DOHH2 (cell line): ENCODE data around the gene GALK2.
A peak's percentile ranks its signal among the peaks of the same experiment; 100 is the strongest.

Experiments
- H3F3A ChIP-seq: fragments of 200-600 bp; sonication (generic), shearing (Covaris generic); 2 replicates; pipeline ENCODE4 v1.6.0; 2016; ENCODE audit warnings: antibody characterized with exemption, mild to moderate bottlenecking; ENCODE audit not compliant: control insufficient read depth, insufficient read depth
- H3K27ac ChIP-seq: fragments of 200-600 bp; sonication (generic); 2 replicates; pipeline ENCODE4 v1.5.1; 2014; ENCODE audit warnings: low read depth, mild to moderate bottlenecking, low read length, moderate library complexity
- H3K27me3 ChIP-seq: fragments of 200-600 bp; sonication (generic); 2 replicates; pipeline ENCODE4 v1.6.1; 2014; ENCODE audit warnings: mild to moderate bottlenecking, low read length, mixed read lengths; ENCODE audit not compliant: control insufficient read depth
- H3K36me3 ChIP-seq: fragments of 200-600 bp; sonication (generic); 2 replicates; pipeline ENCODE4 v1.6.1; 2014; ENCODE audit warnings: mild to moderate bottlenecking, low read length, moderate library complexity, mixed read lengths; ENCODE audit not compliant: control insufficient read depth
- H3K4me1 ChIP-seq: fragments of 200-600 bp; sonication (generic); 2 replicates; pipeline ENCODE4 v1.6.1; 2014; ENCODE audit warnings: mild to moderate bottlenecking, low read length, mixed read lengths; ENCODE audit not compliant: control insufficient read depth
- H3K4me2 ChIP-seq: fragments of 200-600 bp; sonication (generic); 2 replicates; pipeline ENCODE4 v1.6.0; 2014; ENCODE audit warnings: mild to moderate bottlenecking, low read length, moderate library complexity
- H3K4me3 ChIP-seq: fragments of 200-600 bp; sonication (generic); 2 replicates; pipeline ENCODE4 v1.5.1; 2014; ENCODE audit warnings: mild to moderate bottlenecking, low read length, mixed read lengths
- H3K79me2 ChIP-seq: fragments of 200-600 bp; sonication (generic); 2 replicates; pipeline ENCODE4 v1.6.1; 2014; ENCODE audit warnings: mild to moderate bottlenecking, low read length, mixed read lengths; ENCODE audit not compliant: control insufficient read depth
- H3K9me2 ChIP-seq: fragments of 200-600 bp; sonication (generic); replicated peaks from 2 replicates; pipeline ENCODE4 v1.6.1; 2014; ENCODE audit warnings: mild to moderate bottlenecking, low read length, mixed read lengths; ENCODE audit not compliant: control insufficient read depth
- H3K9me3 ChIP-seq: fragments of 200-600 bp; sonication (generic); 2 replicates; pipeline ENCODE4 v1.6.1; 2014; ENCODE audit warnings: antibody characterized with exemption, low read length, mixed read lengths; ENCODE audit not compliant: control insufficient read depth, insufficient read depth
- H4K20me1 ChIP-seq: fragments of 200-600 bp; sonication (generic); 2 replicates; pipeline ENCODE4 v1.6.0; 2014; ENCODE audit warnings: low read depth, mild to moderate bottlenecking, antibody characterized with exemption, low read length, moderate library complexity; ENCODE audit not compliant: control insufficient read depth, insufficient read depth
- EZH2phosphoT487 ChIP-seq: fragments of 200-600 bp; sonication (generic); IDR thresholded peaks from 2 replicates; pipeline ENCODE4 v1.6.1; 2017; ENCODE audit warnings: borderline replicate concordance, mild to moderate bottlenecking, antibody characterized with exemption, low read length, moderate library complexity, mixed read lengths
- TF ChIP-seq, protein P1 (sequence below): fragments of 200-600 bp; sonication (generic); IDR thresholded peaks from one replicate; pipeline ENCODE4 v1.5.1; 2014; ENCODE audit warnings: antibody characterized with exemption, mild to moderate bottlenecking, low read depth, low read length; ENCODE audit not compliant: poor library complexity, severe bottlenecking

Gene GALK2

DNA sequence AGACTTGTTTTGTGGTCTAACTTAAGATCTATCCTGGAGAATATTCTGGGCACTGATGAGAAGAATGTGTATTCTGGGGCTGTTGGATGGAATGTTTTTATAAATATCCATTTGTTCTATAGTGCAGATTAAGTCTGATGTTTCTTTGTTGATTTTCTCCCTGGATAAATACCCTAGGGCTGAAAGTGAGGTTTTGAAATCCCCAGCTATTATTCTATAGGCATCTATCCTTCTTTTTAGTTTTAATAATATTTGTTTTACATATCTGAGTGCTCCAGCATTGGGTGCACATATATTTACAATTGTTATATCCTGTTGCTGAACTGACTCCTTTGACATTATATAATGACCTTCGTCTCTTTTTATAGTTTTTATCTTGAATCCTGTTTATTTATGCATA is 42.9 kb downstream of the GALK2 start:
- TF ChIP-seq, protein P1, sequence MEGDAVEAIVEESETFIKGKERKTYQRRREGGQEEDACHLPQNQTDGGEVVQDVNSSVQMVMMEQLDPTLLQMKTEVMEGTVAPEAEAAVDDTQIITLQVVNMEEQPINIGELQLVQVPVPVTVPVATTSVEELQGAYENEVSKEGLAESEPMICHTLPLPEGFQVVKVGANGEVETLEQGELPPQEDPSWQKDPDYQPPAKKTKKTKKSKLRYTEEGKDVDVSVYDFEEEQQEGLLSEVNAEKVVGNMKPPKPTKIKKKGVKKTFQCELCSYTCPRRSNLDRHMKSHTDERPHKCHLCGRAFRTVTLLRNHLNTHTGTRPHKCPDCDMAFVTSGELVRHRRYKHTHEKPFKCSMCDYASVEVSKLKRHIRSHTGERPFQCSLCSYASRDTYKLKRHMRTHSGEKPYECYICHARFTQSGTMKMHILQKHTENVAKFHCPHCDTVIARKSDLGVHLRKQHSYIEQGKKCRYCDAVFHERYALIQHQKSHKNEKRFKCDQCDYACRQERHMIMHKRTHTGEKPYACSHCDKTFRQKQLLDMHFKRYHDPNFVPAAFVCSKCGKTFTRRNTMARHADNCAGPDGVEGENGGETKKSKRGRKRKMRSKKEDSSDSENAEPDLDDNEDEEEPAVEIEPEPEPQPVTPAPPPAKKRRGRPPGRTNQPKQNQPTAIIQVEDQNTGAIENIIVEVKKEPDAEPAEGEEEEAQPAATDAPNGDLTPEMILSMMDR: no peak
- no peak for TF ChIP-seq EZH2phosphoT487
- Histone ChIP-seq H3K27ac (no peak overlapping the region), H3K79me2 (peaks cover 37% of the 10 kb centered on the region)

GRCh38 chr15:49215768-49216739 is 46.0 kb downstream of the GALK2 start:
- Histone ChIP-seq H3F3A (0 out of 2 replicates have a peak, but pooled peaks cover 2% of the 10 kb centered on the region), H3K4me3 (no peak overlapping the region), H3K9me2 (no peaks in the 10 kb centered on the region), H4K20me1 (no peaks in the 10 kb centered on the region), H3K4me1 (peaks cover 9% of the 10 kb centered on the region), H3K79me2 (peaks cover 18% of the 10 kb centered on the region), H3K27ac (no peak overlapping the region), H3K36me3 (peaks cover 15% of the 10 kb centered on the region), H3K27me3 (no peaks in the 10 kb centered on the region), H3K9me3 (no peaks in the 10 kb centered on the region), H3K4me2 (0 out of 2 replicates have a peak overlapping the region, but pooled peaks have one; percentile 24)
- TF ChIP-seq, protein P1: no peak
- no peak for TF ChIP-seq EZH2phosphoT487

More for the DNA sequence above, 42.9 kb downstream of the GALK2 start:
- Histone ChIP-seq H4K20me1 (no peaks in the 10 kb centered on the region), H3K4me1 (peaks cover 9% of the 10 kb centered on the region), H3K4me3 (no peak overlapping the region), H3K9me2 (no peaks in the 10 kb centered on the region), H3K4me2 (no peak overlapping the region), H3K27me3 (no peaks in the 10 kb centered on the region), H3F3A (0 out of 2 replicates have a peak, but pooled peaks cover 2% of the 10 kb centered on the region), H3K36me3 (peaks cover 4% of the 10 kb centered on the region; the same call in 1 of the 2 replicates), H3K9me3 (peaks cover 5% of the 10 kb centered on the region; the same call in 1 of the 2 replicates)

DNA sequence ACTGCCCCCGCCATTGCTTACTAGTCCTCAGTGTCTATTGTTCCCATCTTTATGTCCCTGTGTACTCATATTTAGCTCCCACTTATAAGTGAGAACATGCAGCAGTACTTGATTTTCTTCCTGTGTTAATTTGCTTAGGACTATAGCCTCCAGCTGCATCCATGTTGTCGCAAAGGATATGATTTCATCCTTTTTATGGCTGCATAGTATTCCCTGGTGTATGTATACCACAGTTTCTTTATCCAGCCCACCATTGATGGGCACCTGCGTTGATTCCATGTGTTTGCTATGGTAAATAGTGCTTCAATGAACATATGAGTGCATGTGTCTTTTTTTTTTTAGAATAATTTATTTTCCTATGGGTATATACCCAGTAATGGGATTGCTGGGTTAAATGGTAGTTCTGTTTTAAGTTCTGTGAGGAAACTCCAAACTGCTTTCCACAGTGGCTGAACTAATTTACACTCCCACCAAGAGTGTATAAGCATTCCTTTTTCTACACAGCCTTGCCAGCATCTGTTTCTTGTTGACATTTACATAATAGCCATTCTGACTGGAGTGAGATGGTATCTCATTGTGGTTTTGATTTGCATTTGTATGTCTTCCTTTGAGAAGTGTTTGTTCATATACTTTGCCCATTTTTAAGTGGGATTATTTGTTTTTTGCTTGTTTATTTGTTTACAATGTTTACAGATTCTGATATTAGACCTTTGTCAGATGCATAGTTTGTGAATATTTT is 53.7 kb downstream of the GALK2 start:
- H3K79me2 ChIP-seq: peaks cover 24% of the 10 kb centered on the region
- H4K20me1 ChIP-seq: no peaks in the 10 kb centered on the region

More for the DNA sequence above, 53.7 kb downstream of the GALK2 start:
- peaks cover 3% of the 10 kb centered on the region; the same call in 1 of the 2 replicates for H3K9me3 ChIP-seq
- no peak overlapping the region for H3K4me2 ChIP-seq
- H3K27ac ChIP-seq: no peak overlapping the region
- H3K27me3 ChIP-seq: no peaks in the 10 kb centered on the region
- peaks cover 10% of the 10 kb centered on the region for H3K36me3 ChIP-seq
- H3K9me2 ChIP-seq: no peaks in the 10 kb centered on the region
- TF ChIP-seq, protein P1: no peak
- TF ChIP-seq EZH2phosphoT487: no peak
- no peak overlapping the region for H3K4me3 ChIP-seq
- H3K4me1 ChIP-seq: peaks cover 12% of the 10 kb centered on the region
- H3F3A ChIP-seq: no peaks in the 10 kb centered on the region; the same call in 1 of the 2 replicates
